Stimulated activated CD4-positive, alpha-beta T cell treated with anti-CD3 and anti-CD28 coated beads, Interleukin-1b, Interleukin-23, amount 100 ng/mL, for 24 hours (primary cell): ENCODE data around the gene IPO7.

Experiments used
- DNase-seq, 4 experiments: peaks; one replicate each; pipeline ENCODE4 v3.0.0-alpha.2; 2020; ENCODE audit warnings: low read depth in 4 of 4, low spot score in 1 of 4

The IPO7 gene

DNA sequence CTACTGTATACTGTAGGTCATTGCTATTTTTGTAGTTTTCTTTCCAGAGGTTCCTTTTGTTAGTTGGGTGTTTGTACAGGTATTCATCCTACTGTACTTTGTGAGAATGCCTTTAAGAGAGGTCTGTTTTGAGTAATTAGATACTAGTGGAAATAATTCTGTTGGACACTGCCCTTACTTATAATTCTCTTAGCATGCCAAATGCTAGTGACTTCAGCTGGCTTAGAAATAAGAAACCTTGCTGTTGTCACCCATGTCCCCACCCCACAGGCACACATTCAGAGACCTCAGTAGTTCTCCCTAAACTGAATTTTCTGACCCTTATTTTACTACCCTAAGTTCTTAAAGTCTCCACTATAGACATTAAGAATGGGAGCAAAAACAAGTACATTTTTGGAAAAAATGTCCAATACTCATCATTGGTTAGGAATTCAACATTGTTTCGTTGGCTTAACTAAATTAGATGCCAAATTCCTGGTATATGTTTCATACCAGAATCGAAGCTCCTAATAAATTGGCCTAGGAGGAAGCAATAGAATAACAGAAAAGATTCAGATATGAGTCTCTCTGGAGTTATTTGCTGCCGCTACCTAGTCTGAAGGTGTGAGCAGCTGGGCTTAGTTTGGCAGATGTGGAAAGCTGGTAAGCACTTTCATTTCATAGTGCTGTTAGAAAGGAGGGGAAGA lies 104.8 kb downstream of the IPO7 start:
- DNase-seq = no peak

DNA sequence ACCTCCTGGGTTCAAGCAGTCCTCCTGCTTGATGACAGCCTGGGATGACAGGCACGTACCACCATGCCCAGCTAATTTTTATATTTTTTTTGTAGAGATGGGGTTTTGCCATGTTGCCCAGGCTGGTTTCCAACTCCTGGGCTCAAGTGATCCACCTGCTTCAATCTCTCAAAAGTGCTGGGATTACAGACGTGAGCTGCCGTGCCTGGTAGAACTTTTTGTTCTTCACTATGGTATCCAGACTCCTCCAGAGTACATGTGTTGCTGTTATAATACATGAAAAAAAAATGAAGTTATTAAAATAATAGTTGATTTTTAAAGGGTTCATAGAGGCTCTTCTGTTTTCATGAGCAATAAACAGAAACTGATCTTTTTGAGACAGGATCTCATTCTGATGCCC lies 105.9 kb downstream of the IPO7 start:
- DNase-seq = no peak

GRCh38 chr11:9493492-9493891 lies 109.0 kb downstream of the IPO7 start:
- no peak for DNase-seq

GRCh38 chr11:9494316-9494715 lies 109.9 kb downstream of the IPO7 start:
- DNase-seq = no peak

DNA sequence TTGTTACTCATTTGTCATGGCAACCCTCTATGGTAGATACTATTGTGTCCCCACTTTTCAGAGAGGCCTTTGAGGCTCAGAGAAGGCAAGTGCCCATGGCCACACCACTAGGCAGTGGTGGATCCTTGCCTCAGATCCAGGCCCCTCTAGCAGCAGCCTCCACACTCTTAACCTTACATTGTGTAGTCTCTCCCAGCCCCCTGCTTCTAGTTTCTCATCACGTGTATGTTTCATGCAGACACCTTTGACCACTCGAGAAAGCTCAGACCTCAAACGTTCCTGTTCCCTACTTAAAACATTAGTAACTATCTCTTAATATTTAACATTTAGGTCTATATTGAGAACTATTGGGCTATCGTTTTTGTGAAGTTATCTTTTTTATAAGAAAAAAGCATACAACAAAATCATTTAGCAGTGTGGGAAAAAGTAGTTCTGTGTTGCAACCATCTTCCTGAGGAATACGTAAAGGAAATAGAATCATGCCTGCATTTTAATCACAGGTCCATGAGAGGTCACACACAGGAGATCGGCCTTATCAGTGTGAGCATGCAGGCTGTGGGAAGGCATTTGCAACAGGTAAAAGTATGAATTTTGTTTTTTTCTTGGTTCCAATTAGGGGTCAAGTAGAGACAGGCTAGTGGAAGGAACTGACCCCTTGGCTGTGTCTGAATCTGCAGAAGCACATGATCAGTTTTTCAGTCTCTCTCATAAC lies 111.5 kb downstream of the IPO7 start:
- no peak for DNase-seq
